MM.1S (cell line): Measurements from ENCODE around the gene VTA1.

ENCODE experiments used
- EZH2 ChIP-seq: fragments of 300-600 bp; sonication (generic); optimal IDR thresholded peaks from 2 replicates; pipeline ENCODE3; 2017; ENCODE audit warnings: low read depth, mild to moderate bottlenecking, antibody characterized with exemption, low read length, mixed read lengths
- TF ChIP-seq, protein P1 (sequence below): fragments of 300-600 bp; sonication (generic); IDR thresholded peaks from 2 replicates; pipeline ENCODE4 v1.5.1; 2016; ENCODE audit warnings: antibody characterized with exemption, low read length, mixed read lengths

DNA sequence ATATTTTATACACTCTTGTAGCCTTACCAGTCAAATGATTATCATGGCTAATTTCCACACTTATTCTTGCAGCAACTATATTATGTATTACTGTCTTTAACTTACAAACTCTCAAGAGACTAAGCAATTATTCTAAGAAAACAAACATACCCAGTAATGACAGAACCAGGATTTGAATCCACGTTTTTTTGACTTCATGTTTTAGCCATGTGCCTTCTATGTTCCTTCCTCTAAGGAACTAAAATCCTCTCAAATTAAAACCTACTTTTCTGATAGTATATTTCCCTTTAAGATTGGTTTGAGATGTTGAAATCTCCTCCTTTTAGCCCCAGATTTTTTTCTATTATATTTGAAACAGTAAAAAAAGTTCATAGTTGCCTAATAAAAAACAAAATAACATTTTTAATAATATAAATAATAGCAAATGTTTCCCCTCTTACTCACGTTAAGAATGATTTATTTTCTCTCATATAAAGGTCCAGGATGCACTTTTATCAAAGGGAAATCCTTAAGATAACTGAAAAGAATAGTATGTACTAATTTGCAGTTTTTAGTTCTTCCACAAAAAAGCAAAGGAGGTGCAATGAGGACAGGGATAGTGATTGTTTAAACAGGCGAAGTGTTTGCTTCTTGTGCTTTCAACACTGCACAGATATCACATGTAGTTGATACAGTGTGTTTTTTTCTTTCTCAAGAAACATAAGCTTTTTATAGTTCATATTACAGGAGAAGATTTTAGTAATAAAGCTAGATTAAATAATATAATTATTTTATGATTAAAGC, 54.0 kb downstream of the VTA1 start:
- TF ChIP-seq, protein P1, sequence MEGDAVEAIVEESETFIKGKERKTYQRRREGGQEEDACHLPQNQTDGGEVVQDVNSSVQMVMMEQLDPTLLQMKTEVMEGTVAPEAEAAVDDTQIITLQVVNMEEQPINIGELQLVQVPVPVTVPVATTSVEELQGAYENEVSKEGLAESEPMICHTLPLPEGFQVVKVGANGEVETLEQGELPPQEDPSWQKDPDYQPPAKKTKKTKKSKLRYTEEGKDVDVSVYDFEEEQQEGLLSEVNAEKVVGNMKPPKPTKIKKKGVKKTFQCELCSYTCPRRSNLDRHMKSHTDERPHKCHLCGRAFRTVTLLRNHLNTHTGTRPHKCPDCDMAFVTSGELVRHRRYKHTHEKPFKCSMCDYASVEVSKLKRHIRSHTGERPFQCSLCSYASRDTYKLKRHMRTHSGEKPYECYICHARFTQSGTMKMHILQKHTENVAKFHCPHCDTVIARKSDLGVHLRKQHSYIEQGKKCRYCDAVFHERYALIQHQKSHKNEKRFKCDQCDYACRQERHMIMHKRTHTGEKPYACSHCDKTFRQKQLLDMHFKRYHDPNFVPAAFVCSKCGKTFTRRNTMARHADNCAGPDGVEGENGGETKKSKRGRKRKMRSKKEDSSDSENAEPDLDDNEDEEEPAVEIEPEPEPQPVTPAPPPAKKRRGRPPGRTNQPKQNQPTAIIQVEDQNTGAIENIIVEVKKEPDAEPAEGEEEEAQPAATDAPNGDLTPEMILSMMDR, result no peak
- TF ChIP-seq EZH2, result no peak
